Nucleus accumbens (tissue), 56 donors: ENCODE measurements around the gene ALDH1B1.

Experiments
- DNase-seq, 56 donors: peaks; one replicate each; lab custom pipeline; 2025; lab: John Stamatoyannopoulos, UW

The ALDH1B1 gene

DNA sequence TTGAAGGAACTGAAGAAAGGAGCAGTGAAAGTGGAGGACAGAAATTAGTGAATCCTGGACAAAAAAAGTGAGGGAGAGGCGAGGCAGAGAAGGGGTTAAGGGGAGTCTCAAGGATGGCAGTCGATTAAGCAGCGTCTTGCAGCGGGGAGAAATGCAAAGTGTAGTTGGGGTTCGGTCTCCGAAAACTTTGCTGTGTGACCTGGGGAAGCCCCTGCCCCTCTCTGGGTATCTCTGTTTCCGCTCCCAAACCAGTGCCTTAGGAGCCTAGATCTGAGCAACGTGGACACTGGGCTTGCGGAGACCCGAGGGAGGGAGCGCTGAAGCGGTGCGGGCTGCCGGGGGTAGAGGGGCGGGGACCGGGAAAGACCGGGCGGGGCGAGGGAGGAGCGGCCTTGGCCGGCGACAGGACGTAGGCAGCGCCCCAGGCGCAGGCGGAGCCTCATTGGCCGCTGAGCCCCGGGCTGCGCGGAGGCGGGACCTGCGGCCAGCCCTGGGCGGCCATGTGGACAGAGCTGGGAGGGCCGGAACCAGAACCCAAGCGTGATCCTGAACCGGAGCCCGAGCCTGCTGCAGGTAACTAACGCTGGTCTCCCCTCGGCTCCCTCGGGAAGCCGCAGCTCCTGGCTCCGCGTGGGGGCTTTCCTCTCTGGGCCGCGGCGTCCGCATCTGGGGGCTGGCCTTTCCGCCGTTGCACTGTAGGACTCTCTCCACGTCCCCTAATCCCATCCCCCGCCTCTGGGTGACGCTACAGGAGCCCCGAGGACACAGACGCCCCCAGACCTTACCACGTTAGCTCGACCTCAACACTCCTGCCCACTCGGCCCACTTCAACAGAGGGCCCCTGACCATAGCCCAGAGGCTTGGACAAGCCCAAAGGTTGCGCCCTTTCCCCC is at the start of gene ALDH1B1:
Gene ALDH1B1, plus strand, starts transcription at position 468 of the 893 bp plus-strand sequence. CDS start 3,047 bp downstream, outside the sequence.
- DNase-seq: peak in 53 of 56 donors; percentile 10 to 84 (median 53)

DNA sequence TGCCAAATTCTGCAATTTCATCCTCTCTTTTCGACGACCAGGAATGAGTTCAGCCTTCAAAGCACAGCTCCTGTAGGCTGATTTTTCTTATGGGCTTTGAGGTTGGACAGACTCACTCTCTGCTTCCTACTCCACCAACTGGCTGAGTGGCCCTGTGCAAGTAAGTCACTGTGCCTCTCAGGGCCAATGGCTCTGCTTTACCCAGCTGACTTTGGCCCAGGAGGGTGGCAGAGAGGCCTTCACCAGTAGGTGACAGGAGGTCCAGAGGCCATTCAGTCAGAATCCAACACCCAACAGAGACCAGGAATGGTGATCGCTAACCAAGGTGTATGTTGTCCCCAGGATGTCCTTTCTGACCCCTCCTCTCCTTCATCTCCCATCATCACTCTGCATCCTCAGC is 49.5 kb upstream of the ALDH1B1 start:
- DNase-seq: no peak

DNA sequence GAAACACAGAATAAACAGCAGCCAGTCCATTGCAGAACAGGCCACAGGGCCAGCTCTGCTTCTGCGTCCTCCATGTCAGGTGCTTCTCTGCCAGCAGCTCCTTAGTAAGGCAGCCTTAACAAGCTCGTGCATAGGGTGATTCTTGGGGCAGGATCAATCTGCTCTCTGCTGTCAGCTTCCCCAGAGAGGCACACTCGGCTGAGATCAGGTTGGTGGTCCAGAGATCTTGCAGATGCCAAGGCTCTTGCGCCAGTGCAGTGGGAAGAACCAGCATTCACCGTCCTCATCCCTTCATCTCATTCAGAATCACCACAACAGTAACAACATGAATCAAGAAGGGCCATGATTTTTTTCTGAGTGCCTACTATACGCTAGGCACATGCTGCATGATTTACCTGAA is 49.0 kb upstream of the ALDH1B1 start:
- DNase-seq: no peak

DNA sequence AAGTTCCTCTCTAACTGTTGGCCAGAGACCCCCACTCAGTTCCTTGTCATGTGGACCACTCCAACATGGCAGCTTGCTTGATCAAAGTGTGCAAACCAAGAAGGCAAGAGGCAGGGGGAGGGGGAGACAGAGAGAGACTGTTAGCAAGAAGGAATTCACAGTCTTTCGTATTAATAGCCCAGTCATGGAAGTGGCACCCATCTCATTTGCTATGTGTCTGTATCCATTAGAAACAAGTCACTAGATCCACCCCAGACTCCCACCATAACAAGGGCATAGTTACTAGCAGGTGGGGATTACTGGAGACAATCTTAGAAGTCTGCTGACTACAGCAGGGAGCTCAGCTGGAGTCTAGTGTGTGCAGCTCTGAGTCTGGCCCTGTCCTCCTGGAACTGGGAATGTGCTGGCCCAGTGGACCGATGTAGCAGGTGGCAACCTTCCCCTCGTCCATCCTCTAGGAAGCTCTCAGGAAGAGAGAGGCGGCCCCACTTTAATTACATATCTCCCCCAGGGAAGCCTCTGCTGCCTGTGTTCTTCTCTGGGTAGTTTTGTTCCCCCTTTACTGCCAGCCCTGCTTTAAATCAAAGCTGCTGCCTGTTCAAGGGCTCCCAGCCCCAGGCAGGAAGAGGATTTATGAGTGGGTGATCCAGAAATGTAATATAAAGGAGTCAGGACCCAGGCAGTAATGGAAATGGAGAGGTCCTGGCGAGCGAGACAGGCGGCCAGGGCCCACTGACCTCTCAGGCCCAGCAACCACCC is 47.8 kb upstream of the ALDH1B1 start:
- no peak for DNase-seq

DNA sequence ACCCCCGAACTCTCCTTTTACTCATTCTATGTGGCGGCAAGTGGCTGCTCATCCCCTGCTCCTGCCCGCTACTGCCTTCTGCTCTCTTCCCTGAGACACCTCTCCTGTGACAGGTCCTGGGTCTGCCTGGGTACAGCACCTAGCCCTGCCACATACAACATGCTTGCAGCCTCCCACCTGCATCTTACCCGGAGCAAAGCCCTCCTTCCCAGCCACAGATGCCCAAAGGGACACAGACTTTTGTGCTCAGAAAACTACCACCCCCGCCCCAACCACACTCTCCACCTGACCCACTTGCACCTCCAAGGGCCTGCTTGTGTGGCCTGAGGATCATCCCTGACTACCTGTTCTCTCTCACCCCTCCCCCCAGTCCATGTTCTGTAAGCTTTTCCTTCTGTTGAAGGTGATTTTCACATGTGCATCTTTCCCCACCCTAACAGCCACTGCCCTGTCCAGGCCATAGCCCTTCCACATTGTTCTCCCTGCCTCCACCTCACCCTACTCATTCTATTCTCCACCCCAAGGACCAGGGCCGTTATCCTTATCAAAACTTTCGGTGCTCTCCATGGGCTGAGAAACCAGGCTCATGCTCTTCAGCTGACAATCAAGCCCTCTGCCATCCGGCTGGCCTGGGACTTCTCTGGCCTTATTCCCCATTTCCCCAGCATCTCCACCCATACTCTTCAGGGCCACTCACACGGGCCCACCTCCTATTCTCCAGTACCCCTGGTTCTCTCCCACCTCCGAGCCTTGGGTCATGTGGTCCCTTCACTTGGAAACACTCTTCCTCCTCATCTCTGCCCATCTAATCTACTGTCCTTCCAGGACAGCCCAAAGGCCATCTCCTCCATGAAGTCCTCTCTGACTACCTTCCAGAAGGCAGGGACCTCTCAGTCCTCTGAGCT is 46.4 kb upstream of the ALDH1B1 start:
- no peak for DNase-seq

DNA sequence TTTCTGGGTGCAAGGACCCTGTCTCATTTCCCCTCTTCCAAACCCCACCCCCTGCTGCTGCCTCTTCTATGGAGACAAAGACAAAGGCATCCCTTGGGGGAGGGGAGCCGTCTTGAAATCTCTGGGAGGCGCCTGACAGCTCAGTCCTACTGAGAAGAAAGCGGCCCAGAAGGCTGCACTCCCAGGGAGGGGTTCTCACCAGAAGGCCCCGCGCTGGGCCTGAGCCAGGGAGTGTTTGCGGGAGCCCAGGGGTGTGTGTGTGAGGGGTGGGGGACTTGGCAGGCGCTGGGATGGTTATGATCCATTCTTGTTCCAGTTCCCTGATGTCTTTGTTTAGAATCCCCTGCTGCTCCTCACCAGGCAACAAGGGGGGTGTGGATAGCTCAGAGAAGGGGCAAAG is 45.7 kb upstream of the ALDH1B1 start:
- DNase-seq: no peak

DNA sequence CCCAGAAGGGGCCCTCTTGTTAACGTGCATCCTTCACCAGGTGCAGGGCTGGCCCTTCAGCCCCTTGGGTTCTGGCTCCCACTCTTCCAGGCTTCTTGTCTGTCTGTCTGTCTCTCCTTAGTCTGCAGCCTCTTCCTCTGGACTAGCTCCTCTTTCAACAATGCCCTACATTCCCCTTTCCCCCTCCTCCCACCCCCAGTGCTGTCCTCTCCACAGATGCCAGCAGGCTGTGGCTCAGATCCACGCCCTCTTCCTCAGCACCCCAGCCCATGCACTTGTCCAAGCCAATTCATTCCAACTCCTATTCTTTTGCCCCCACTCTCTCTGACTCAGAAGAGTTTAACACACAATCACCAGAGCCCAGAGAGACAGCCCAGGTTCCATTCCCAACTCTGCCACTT is 45.2 kb upstream of the ALDH1B1 start:
- no peak for DNase-seq

DNA sequence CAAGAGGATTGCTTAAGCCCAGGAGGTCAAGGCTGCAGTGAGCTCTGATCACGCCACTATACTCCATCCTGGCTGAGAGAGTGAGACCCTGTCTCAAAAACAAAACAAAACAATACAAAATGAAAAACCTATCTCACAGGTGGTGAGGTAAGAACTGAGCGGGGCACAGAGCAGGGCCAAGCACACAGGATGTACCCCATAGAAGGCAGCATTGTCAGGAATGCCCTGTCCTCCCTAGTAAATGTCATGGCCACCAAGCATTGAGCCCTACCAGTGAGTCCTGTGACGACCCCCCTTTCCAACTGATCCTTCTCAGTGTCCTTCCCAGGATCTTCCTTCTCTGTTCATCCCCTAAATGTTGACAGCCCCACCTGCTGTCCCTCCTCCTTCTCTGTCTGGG is 44.6 kb upstream of the ALDH1B1 start:
- no peak for DNase-seq

DNA sequence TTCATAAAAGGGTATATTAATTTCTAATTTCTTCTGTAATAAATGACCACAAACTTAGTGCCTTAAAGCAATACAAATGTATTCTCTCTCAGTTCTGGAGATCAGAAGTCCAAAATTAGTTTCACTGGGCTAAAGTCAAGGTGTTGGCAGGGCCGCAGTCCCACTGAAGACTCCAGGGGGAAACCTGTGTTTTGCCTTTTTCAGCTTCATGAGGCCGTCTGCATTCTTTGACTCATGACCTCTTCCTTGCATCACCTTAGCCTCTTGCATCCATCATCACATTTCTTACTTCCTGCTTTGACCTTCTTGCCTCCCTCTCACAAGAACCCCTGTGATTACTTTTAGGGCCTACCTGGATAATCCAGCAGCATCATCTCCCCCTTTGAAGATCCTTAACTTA is 42.0 kb upstream of the ALDH1B1 start:
- no peak for DNase-seq

DNA sequence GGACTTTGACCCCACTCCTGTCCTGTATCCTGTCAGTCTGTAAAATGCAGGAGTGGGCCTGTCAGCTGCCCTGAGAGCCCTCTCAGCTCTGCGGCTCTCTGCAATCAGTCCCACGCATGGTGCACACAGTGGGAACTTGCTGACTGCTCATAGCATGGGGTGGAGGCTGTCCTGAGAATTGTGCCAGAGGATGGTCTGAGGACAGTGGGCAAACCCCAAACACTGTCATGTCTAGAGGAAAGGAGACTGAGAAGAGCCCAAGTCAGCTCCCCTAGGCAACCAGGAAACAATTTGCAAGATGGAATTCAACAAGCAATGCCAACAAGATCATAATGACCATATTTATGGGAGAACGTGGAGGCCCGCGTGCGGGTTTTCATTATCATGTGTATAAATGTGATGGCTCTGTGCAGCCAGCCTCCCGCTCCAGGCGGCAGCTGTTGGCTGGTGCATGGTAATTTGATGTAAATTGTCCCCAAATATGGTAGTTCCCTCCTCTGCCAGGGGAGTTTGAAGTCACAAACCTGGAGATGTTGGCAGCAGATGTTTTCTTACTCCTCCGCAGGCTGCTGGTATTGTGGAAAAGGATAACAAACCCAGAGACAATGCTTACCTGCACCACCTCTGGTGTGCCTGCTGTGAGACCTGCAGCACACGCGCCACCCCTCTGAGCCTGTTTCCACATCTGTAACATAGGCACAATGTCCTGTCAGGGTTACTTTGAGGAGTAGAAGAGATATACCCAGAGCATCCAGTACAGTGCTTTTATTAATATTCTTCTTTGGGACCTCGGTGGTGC is 39.8 kb upstream of the ALDH1B1 start:
- peak in 1 of 56 donors; percentile 8 for DNase-seq

DNA sequence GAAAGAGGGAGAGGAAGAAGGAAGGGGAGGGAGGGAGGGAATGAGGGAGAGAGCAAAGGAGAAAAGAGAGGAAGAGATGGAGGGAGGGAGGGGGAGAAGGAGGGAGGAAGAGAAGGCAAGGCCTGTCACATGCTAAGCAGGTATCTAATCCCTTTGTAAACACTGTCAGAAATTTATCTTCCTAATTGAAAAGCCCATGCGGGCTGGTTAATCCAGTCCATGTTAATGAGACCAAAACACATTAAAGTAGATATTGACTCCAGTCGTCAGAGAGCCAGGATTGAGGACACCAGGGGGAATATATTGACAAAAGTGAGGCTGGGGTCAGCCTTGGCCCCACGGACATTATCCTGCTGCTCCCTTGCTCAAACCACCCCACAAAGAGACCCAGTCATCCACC is 37.4 kb upstream of the ALDH1B1 start:
- DNase-seq: no peak

DNA sequence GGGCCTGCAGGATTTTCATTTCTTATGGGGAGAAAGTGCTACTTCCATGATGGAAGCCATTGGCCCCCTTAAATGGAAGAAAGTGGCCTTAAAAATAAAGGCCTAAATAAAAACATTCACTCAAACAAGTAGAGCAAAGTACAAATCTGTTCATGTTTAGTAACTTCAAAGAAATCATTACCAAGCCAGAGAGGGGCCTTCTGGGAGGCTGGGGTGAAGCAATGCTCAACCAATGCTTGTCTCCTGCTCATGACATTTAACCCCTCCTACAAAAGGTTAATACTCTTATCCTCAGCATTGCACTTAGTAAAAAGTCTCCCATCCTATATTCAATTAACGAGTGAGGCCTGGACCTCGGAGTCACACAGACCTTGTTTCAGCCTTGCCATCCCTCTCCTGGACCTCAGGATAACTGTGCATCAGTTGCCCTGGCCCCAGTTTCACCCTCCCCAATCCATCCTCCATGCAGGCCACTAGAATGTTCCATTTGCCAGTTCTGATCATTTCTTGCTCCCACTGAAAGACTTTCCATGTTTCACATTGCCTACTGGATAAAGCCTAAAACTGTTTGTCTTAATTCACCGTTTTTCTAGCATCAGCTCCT is 36.9 kb upstream of the ALDH1B1 start:
- no peak for DNase-seq

DNA sequence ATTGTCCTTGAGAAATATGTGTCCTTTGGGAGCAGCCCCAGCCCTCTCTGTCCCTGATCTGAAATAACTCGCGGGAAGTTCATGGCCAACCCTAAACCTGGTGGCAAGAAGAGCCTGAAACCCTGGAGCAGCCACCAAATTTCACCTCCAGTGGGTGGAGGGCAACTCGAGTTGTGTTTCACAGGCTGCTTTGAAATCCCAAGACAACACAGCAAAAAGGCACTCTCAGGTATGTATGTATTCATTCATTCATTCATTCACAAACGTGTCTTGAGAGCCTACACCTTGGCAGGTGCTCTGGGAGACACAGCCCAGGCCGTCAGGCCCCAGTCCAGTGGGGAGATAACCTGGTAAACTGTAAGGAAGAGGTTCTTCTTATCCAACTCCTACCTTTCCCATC is 35.7 kb upstream of the ALDH1B1 start:
- DNase-seq: no peak

DNA sequence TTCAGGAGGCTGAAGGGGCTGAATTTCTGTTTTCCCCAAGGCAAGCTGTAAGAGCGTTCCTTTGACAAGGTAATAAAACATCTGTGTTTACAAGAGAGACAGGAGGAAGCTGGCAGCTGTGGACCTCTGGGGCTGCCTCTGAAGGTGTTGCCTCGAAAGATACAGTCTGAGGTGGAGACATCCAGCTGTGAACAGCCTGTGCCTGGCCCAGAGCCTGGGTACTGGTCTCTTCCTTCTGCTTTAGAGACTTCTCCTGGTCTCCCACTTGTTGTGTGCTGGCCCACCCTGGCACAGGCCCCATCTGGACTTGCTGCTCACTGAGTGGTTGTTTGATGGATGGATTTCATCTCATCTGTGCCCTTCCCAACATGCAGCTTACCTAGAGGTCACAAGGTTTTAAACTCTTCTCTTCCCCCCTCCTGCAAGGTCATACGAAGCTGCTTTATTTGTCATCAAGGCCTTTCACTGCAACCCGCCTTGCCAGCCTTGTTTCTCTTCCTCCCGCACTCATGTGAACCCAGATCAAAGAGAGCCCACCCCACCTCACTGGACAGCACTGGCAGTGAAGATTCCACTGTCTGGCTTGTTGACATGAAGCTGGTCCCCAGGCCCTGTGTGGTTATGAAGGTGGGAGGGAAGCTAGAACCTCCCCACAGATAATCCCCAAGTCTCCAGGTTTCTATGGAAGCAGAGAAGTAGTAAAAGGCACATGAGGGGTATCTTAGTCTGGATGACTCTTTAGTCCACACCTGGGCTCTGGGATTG is 35.0 kb upstream of the ALDH1B1 start:
- DNase-seq: no peak

DNA sequence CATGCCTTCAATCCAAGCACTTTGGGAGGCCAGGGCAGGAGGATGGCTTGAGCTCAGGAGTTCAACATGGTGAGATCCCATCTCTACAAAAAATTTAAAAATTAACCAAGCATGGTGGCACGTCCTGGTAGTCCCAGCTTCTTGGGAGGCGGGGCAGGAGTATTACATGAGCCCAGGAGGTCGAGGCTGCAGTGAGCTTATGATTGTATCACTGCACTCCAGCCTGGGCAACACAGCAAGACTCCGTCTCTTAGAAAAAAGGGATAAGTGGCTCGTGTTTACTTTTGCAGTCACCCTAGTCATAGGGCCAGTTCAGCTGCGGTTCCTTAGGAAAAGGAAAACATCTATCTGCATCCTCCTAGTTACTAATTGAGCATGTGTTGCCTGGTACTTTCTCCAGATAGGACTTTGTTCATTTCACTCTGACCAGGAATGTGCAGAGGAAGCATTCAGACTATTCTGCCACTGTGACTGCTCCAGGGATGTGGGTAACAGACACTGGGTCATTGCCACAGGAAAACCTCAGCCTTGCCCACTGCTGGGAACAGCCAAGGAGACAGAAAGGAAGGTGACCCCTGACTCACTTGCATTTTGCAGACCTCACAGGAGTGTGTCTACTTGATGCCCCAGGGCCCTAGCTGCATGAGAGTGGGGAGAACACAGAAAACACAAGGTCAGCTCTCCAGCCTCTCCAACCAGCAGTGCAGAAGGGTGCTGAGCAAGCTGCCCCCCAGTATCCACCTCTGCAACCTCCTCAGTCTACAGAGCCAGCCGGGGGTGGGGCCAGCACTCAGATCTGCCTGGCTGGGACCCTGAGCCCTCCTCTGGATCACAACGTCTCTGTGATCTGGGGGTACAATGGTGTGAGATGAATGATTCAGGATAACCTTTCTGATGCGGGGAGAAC is 33.9 kb upstream of the ALDH1B1 start:
- no peak for DNase-seq

DNA sequence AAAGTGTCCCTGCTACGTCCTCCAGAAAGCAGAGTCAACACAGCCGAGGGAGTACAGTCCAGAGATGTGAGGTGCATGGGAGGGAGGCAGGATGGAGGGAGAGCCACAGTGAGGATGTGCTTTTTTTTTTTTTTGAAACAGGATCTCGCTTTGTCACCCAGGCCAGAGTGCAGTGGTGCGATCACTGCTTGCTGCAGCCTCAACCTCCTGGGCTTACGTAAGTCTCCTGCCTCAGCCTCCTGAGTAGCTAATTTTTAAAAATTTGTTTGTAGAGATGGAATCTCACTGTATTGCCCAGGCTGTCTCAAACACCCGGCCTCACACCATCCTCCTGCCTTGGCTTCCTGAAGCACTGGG is 33.2 kb upstream of the ALDH1B1 start:
- DNase-seq: no peak

DNA sequence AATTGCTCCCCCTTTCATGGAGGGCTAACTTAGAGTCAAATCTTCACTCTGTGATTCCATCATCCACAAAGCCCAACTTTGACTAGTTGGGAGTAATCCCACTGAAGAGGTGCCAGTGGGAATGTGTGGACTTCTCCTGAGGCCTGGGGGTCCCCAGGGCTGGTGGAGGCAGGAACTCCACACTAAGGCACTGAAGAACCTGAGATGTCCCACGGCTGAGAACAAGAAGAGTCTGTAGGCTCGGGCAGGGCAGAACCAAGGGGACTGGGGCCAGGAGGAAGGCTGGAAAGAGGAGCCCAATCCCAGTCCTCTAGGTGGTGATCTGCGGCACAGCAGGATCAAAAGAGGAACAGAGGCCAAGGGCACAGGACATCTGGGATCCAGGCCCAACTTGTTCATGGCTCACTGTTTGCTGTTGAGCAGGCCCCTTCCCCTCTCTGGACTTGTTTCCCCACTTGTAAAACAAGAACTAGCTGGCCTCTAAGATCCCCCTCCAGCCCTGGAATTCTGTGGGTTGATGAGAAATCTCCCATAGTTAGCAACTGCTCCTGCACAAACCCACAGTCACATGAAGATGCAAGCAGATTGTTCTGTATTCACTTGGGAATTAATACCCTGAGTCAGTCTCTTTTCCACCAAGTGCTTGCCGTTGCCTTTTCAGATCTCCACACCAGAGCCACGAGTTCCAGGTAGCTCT is 32.7 kb upstream of the ALDH1B1 start:
- no peak for DNase-seq
